ENCODE measurements around the gene GRIN3B.
"Not testable (repeated sequence)": the region's sequence is repeated elsewhere in the genome, so short reads cannot be mapped to it uniquely, and the experiment has no call there.

The GRIN3B gene

GRCh38 chr19:1000095-1000494 is at the start of gene GRIN3B:
TSS of gene GRIN3B (plus strand) at chr19:1000419. CDS start at chr19:1000438, 19 bp downstream.
- DNase-seq (ENCODE audit: low read depth) = no peak

DNA sequence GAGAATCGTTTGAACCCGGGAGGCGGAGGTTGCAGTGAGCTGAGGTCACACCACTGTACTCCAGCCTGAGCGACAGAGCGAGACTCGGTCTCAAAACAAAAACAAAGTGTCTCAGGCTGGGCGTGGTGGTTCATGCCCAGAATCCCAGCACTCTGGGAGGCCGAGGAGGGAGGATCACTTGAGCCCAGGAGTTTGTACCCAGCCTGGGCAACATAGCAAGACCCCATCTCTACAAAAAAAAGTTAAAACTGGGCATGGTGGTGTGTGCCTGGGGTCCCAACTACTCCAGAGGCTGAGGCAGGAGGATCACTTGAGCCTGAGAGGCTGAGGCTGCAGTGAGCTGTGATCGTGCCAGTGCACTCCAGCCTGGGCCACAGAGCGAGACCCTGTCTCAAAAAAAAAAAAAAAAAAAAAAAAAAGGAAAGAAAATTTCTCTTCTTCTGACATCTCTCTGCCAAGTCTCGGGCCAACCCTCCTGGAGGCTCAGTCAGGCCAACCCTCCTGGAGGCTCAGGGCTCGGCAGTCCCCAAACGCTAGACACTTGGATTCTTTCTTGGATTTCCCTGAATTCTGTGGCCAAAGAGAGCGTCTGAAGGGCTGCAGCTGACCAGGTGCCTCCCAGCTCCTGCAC is 48.1 kb upstream of the GRIN3B start:
- DNase-seq (ENCODE audit: low read depth) = no peak

DNA sequence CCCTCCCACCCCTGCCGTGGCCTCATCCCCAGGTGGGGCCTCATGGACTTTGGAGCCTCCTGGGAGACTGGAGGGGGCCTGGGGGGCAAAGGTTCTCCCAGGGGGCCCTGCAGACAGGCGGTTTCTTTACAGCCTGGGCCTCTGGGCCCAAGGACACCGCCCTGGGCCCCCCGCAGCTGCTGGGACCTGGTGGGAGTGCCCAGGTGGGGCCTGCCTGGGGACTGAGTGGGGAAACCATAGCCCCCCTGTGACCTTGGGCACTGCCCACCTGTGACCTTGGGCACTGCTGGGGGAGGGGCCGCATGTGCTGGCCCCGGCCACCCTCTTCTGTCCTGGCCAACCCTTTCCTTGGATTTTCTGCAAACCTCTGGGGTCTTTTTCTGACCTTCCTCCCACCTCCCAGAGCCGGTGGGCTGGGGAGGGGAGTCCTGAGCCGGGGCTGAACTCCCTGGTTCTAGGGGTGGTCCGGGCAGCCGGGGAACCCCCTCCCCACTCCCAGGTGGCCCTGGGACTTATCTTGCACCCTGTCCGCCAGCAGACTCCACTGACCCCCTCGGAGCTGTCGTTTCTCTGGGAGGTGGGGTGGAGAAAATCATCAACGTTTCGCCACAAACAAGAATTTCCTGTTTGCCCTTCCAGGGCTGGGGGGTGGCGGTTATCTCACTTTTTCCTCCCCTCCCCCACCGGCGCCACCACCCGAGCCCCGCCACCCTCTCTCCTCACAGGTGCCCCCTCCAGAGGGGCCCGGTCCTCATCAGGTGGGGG is 47.4 kb upstream of the GRIN3B start:
- no peak for DNase-seq (ENCODE audit: low read depth)

GRCh38 chr19:953445-954271 is 46.6 kb upstream of the GRIN3B start:
- no peak for DNase-seq (ENCODE audit: low read depth)

- DNase-seq (ENCODE audit: low read depth) = no peak
Measured at GRCh38 chr19:954272-954671, 45.9 kb upstream of the GRIN3B start.

- DNase-seq (ENCODE audit: low read depth) = no peak
Measured at GRCh38 chr19:954672-955494, 45.3 kb upstream of the GRIN3B start.

GRCh38 chr19:955803-956765 is 44.1 kb upstream of the GRIN3B start:
- no peak for DNase-seq (ENCODE audit: low read depth)

DNA sequence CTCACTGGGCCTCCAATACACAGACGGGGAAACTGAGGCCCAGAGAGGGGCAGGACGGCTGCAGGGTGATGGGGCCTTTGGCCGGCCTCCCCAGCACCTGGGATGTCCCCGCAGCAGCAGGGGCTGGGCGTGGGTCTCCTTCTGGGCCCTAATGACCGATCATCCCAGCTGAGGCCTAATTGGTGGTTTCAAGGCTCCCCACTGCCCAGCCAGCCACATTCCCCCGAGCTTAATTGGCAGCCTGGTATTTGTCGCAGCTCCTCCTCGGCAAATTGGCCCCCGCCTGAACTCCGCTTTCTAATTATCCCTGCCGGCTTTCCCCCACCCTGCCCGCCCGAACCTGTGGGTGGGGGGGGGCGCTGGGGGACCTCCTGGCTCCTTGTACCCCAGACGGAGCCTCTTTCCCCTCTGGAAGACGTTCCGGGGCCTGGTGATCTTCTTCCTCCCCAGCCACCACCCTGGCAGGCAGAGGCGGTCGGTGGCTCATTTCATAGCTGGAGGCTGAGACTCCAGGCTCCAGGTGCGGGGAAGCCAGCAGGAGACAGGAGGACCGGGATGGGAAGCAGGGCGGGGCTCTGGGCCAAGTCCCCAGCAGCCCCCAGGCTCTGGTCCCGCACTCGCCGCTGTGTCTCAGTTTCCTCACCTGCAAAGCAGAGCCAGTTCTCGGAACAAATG is 43.3 kb upstream of the GRIN3B start:
- no peak for DNase-seq (ENCODE audit: low read depth)

DNA sequence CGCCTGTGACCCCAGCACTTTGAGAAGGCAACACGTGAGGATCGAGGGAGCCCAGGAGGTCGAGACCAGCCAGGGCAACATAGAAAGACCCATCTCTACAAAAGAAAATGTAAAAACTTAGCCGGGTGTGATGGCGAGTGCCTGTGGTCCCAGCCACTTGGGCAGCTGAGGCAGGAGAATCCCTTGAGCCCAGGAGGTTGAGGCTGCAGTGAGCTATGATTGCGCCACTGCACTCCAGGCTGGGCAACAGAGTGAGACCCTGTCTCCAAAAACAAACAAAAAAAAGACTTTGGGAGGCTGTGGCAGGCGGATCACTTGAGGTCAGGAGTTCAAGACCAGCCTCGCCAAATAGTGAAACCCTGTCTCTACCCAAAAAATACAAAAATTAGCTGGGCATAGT is 42.6 kb upstream of the GRIN3B start:
- DNase-seq (ENCODE audit: low read depth) = not testable (repeated sequence)

GRCh38 chr19:958967-959855 is 41.0 kb upstream of the GRIN3B start:
- no peak for DNase-seq (ENCODE audit: low read depth)

DNA sequence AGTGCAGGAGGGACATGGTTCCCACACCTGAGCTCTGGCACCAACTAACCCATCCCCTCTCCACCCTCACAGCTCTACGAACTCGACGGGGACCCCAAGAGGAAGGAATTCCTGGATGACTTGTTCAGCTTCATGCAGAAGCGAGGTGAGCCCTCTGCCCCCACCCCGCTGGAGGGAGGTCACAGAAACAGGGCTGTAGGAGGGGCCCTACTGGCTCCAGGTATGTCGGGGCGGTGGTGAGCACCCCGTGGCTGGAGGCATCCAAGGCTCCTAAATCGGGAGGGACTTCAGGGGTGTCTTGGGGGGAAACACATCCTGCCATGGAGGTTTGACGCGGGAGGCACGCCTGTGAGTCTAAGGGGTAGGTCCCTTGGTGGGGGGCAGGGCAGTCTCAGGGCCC is 40.2 kb upstream of the GRIN3B start:
- no peak for DNase-seq (ENCODE audit: low read depth)

- DNase-seq (ENCODE audit: low read depth) = no peak
Measured at GRCh38 chr19:960601-960938, 39.6 kb upstream of the GRIN3B start.

GRCh38 chr19:961866-962620 is 38.2 kb upstream of the GRIN3B start:
- peak; percentile 89 for DNase-seq (ENCODE audit: low read depth)

GRCh38 chr19:962683-963400 is 37.4 kb upstream of the GRIN3B start:
- no peak for DNase-seq (ENCODE audit: low read depth)

DNA sequence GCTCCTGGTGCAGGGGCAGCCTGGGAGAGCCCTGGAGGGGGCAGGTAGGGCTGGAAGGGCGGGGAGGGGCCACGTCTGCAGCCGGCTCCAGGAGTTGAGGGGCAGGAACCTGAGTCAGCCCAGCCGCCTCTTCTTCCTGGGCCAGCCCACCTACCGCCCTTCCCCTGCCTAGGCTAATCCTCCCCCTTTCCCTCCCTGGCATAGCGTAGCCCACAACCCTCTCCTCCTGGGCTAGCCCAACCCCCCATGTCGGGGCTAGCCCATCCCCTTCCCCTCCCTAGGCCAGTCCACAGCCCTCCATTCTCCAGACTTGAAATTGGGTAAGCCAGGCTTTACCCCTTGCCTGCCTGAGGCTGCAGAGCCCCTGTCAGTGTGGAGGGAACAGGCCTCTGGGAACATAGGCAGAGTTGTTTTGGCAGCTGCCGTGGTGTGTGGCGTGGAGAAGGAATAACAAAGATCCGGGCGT is 36.7 kb upstream of the GRIN3B start:
- no peak for DNase-seq (ENCODE audit: low read depth)

GRCh38 chr19:964116-964520 is 36.1 kb upstream of the GRIN3B start:
- DNase-seq (ENCODE audit: low read depth) = no peak

- no peak for DNase-seq (ENCODE audit: low read depth)
Measured at GRCh38 chr19:964761-965694, 35.2 kb upstream of the GRIN3B start.
